Gastroesophageal sphincter (tissue), 4 donors: ENCODE measurements around the gene CNTN5. TPM values are rescaled to one million over a fixed set of nuclear protein-coding genes. Genes with fewer than 3 reads are reported as not detected.

Experiments used
- ATAC-seq: fragments of 150-250 bp; one replicate; pipeline ENCODE4 v1.9.1; 2016; ENCODE audit warnings: mild to moderate bottlenecking, moderate library complexity
- H3K27ac ChIP-seq, 4 donors: fragments of 200-600 bp; sonication (generic) in 3 of 4; 1 replicate in 3 of 4; 2 replicates in 1 of 4; pipeline ENCODE4 v1.5.1; 2016 to 2019
- H3K27me3 ChIP-seq: fragments of 200-600 bp; sonication (generic); one replicate; pipeline ENCODE4 v1.5.1; 2019
- H3K36me3 ChIP-seq, 2 donors: fragments of 200-600 bp; sonication (generic); one replicate each; pipeline ENCODE4 v1.5.1; 2019; ENCODE audit warnings: control low read depth in 1 of 2
- H3K4me1 ChIP-seq, 3 donors: fragments of 200-600 bp; sonication (generic); 1 replicate in 2 of 3; 2 replicates in 1 of 3; pipeline ENCODE4 v1.5.1; 2016 to 2019; ENCODE audit warnings: control low read depth in 2 of 3
- H3K4me3 ChIP-seq, 2 donors: fragments of 200-600 bp; sonication (generic); one replicate each; pipeline ENCODE4 v1.5.1; 2019; ENCODE audit warnings: mild to moderate bottlenecking in 1 of 2, moderate library complexity in 1 of 2
- H3K9me3 ChIP-seq, 3 donors: fragments of 200-600 bp; sonication (generic); one replicate each; pipeline ENCODE4 v1.5.1; 2017 to 2019; ENCODE audit warnings: control low read depth in 2 of 3
- CTCF ChIP-seq, 4 experiments: fragments of 200-600 bp in 2 of 4; fragments of 450-650 bp in 2 of 4; sonication (generic) in 1 of 4; IDR thresholded peaks; one replicate each; pipeline ENCODE4 v1.5.1; 2017 to 2019; ENCODE audit warnings: antibody characterized with exemption in 4 of 4, mild to moderate bottlenecking in 2 of 4, moderate library complexity in 2 of 4
- EP300 ChIP-seq: sonication (generic); formaldehyde crosslinking; IDR thresholded peaks from one replicate; pipeline ENCODE4 v1.6.1; 2017; ENCODE audit warnings: antibody characterized with exemption, mild to moderate bottlenecking
- POLR2A ChIP-seq, 2 donors: fragments of 450-650 bp; IDR thresholded peaks; one replicate each; pipeline ENCODE4 v1.6.1; 2017; ENCODE audit warnings: antibody characterized with exemption in 2 of 2, mild to moderate bottlenecking in 2 of 2, moderate library complexity in 1 of 2
- POLR2AphosphoS5 ChIP-seq: sonication (generic); formaldehyde crosslinking; IDR thresholded peaks from one replicate; pipeline ENCODE4 v1.6.1; 2017; ENCODE audit warnings: antibody characterized with exemption
- WGBS, 2 donors: methylation state at CpG; one replicate each; pipeline ENCODE4 v1.1.5; 2018; ENCODE audit warnings: low coverage in 1 of 2; 5-methylcytosine and 5-hydroxymethylcytosine counted together
- total RNA-seq, 4 donors: library from RNA; depleted of rRNA; stranded (reverse); fragments of >200 nt; gene quantifications; one replicate each; pipeline ENCODE4 v1.1.0, GENCODE V29; 2016

CNTN5 gene
- total RNA-seq, 4 donors from 2014 or later: 0.16 TPM; not detected in 3

- TF ChIP-seq CTCF (IDR thresholded peaks at IDR 0.05) (no peak), POLR2A (IDR thresholded peaks at IDR 0.05) (no peak), POLR2AphosphoS5 (no peak), EP300 (no peak)
- no peaks in the 10 kb centered on the region for H3K27me3 ChIP-seq
- H3K9me3 ChIP-seq: no peaks in the 10 kb centered on the region
- H3K4me1 ChIP-seq: no peaks in the 10 kb centered on the region
- no peak overlapping the region for H3K27ac ChIP-seq
- no peak for ATAC-seq
- H3K4me3 ChIP-seq: no peak overlapping the region
- H3K36me3 ChIP-seq: no peaks in the 10 kb centered on the region
- WGBS, 2 donors: 66 to 75% methylated on average over 2 of the region's 2 CpGs
These were observed 167.5 kb downstream of the CNTN5 start for GRCh38 chr11:99188221-99188620.

GRCh38 chr11:99192716-99193115 lies 172.0 kb downstream of the CNTN5 start:
- H3K4me1 ChIP-seq: no peaks in the 10 kb centered on the region
- H3K9me3 ChIP-seq: no peaks in the 10 kb centered on the region
- no peak for ATAC-seq
- no peak overlapping the region for H3K4me3 ChIP-seq
- no peaks in the 10 kb centered on the region for H3K27me3 ChIP-seq
- H3K36me3 ChIP-seq: no peaks in the 10 kb centered on the region
- TF ChIP-seq POLR2AphosphoS5: no peak
- TF ChIP-seq POLR2A (IDR thresholded peaks at IDR 0.05): no peak
- no peak for TF ChIP-seq EP300
- no peak for TF ChIP-seq CTCF (IDR thresholded peaks at IDR 0.05)
- 56 to 82% methylated on average over 1 of the region's 1 CpG for WGBS, 2 donors
- H3K27ac ChIP-seq: no peak overlapping the region

- Histone ChIP-seq H3K4me1 (no peaks in the 10 kb centered on the region), H3K36me3 (no peaks in the 10 kb centered on the region), H3K9me3 (no peaks in the 10 kb centered on the region), H3K4me3 (no peak overlapping the region), H3K27ac (no peak overlapping the region), H3K27me3 (no peaks in the 10 kb centered on the region)
- WGBS, 2 donors: 40 to 87% methylated on average over 1 of the region's 1 CpG
- TF ChIP-seq CTCF (IDR thresholded peaks at IDR 0.05) (no peak), EP300 (no peak), POLR2AphosphoS5 (no peak), POLR2A (IDR thresholded peaks at IDR 0.05) (no peak)
- ATAC-seq: no peak
These were observed 176.7 kb downstream of the CNTN5 start for GRCh38 chr11:99197477-99197876.

GRCh38 chr11:99198215-99198614 lies 177.5 kb downstream of the CNTN5 start:
- Histone ChIP-seq H3K9me3 (no peaks in the 10 kb centered on the region), H3K27ac (no peak overlapping the region), H3K27me3 (no peaks in the 10 kb centered on the region), H3K36me3 (no peaks in the 10 kb centered on the region), H3K4me1 (no peaks in the 10 kb centered on the region), H3K4me3 (no peak overlapping the region)
- no peak for ATAC-seq
- TF ChIP-seq EP300: no peak
- no peak for TF ChIP-seq POLR2AphosphoS5
- no peak for TF ChIP-seq CTCF (IDR thresholded peaks at IDR 0.05)
- TF ChIP-seq POLR2A (IDR thresholded peaks at IDR 0.05): no peak
- WGBS, 2 donors: 40 to 42% methylated on average over 2 to 3 of the region's 3 CpGs

- H3K9me3 ChIP-seq: no peaks in the 10 kb centered on the region
- no peaks in the 10 kb centered on the region for H3K27me3 ChIP-seq
- WGBS, 2 donors: 14 to 27% methylated on average over 3 of the region's 3 CpGs
- ATAC-seq: no peak
- H3K36me3 ChIP-seq: no peaks in the 10 kb centered on the region
- no peak overlapping the region for H3K27ac ChIP-seq
- H3K4me3 ChIP-seq: no peak overlapping the region
- H3K4me1 ChIP-seq: no peaks in the 10 kb centered on the region
- TF ChIP-seq POLR2A (IDR thresholded peaks at IDR 0.05) (no peak), POLR2AphosphoS5 (no peak), EP300 (no peak), CTCF (IDR thresholded peaks at IDR 0.05) (no peak)
These were observed 178.6 kb downstream of the CNTN5 start for GRCh38 chr11:99199341-99199740.
